IPS-15b (cell line): ENCODE results near the gene DLGAP5.

Experiments used
- H3K27me3 ChIP-seq: one replicate; pipeline ENCODE4 v1.6.1; 2013; ENCODE audit warnings: low read length; ENCODE audit not compliant: control insufficient read depth, insufficient read depth
- H3K36me3 ChIP-seq: one replicate; pipeline ENCODE4 v1.6.1; 2013; ENCODE audit warnings: low read length; ENCODE audit not compliant: control insufficient read depth, insufficient read depth
- H3K4me1 ChIP-seq: one replicate; pipeline ENCODE4 v1.6.1; 2013; ENCODE audit warnings: mild to moderate bottlenecking, low read length; ENCODE audit not compliant: control insufficient read depth, insufficient read depth
- H3K4me3 ChIP-seq: one replicate; pipeline ENCODE4 v1.5.1; 2013; ENCODE audit warnings: low read depth, low read length
- H3K9ac ChIP-seq: one replicate; pipeline ENCODE4 v1.6.1; 2013; ENCODE audit warnings: low read depth, mild to moderate bottlenecking, low read length
- H3K9me3 ChIP-seq: one replicate; pipeline ENCODE4 v1.6.1; 2013; ENCODE audit warnings: mild to moderate bottlenecking, low read length; ENCODE audit not compliant: control insufficient read depth, insufficient read depth

DLGAP5 gene

GRCh38 chr14:55126034-55126433, 65.4 kb downstream of the DLGAP5 start:
- Histone ChIP-seq H3K9me3 (no peaks in the 10 kb centered on the region), H3K4me1 (no peaks in the 10 kb centered on the region), H3K36me3 (no peaks in the 10 kb centered on the region)

GRCh38 chr14:55125403-55125802, 66.0 kb downstream of the DLGAP5 start:
- Histone ChIP-seq H3K27me3 (peaks cover 35% of the 10 kb centered on the region), H3K36me3 (no peaks in the 10 kb centered on the region), H3K9me3 (no peaks in the 10 kb centered on the region), H3K9ac (no peak overlapping the region), H3K4me1 (no peaks in the 10 kb centered on the region), H3K4me3 (no peak overlapping the region)

More at GRCh38 chr14:55126034-55126433, 65.4 kb downstream of the DLGAP5 start:
- no peak overlapping the region for H3K4me3 ChIP-seq
- H3K9ac ChIP-seq = no peak overlapping the region
- peaks cover 39% of the 10 kb centered on the region for H3K27me3 ChIP-seq

- Histone ChIP-seq H3K9ac (no peak overlapping the region), H3K27me3 (peaks cover 33% of the 10 kb centered on the region), H3K36me3 (no peaks in the 10 kb centered on the region), H3K9me3 (no peaks in the 10 kb centered on the region), H3K4me1 (no peaks in the 10 kb centered on the region), H3K4me3 (no peak overlapping the region)
Measured at GRCh38 chr14:55124774-55125386, 66.5 kb downstream of the DLGAP5 start.

GRCh38 chr14:55123852-55124639, 67.3 kb downstream of the DLGAP5 start:
- H3K36me3 ChIP-seq = no peaks in the 10 kb centered on the region
- H3K4me1 ChIP-seq = no peaks in the 10 kb centered on the region
- H3K27me3 ChIP-seq = peaks cover 28% of the 10 kb centered on the region
- no peak overlapping the region for H3K9ac ChIP-seq
- H3K4me3 ChIP-seq = no peak overlapping the region
- H3K9me3 ChIP-seq = no peaks in the 10 kb centered on the region

- Histone ChIP-seq H3K4me3 (no peak overlapping the region), H3K4me1 (no peaks in the 10 kb centered on the region), H3K36me3 (no peaks in the 10 kb centered on the region), H3K9ac (no peak overlapping the region), H3K27me3 (peaks cover 21% of the 10 kb centered on the region), H3K9me3 (no peaks in the 10 kb centered on the region)
Measured at GRCh38 chr14:55123101-55123500, 68.3 kb downstream of the DLGAP5 start.

GRCh38 chr14:55122440-55122986, 68.9 kb downstream of the DLGAP5 start:
- Histone ChIP-seq H3K4me1 (no peaks in the 10 kb centered on the region), H3K36me3 (no peaks in the 10 kb centered on the region), H3K9ac (no peak overlapping the region), H3K9me3 (no peaks in the 10 kb centered on the region), H3K27me3 (peaks cover 16% of the 10 kb centered on the region), H3K4me3 (no peak overlapping the region)

GRCh38 chr14:55121628-55122439, 69.6 kb downstream of the DLGAP5 start:
- Histone ChIP-seq H3K4me3 (no peak overlapping the region), H3K9me3 (no peaks in the 10 kb centered on the region), H3K27me3 (peaks cover 9% of the 10 kb centered on the region), H3K9ac (no peak overlapping the region), H3K4me1 (no peaks in the 10 kb centered on the region), H3K36me3 (no peaks in the 10 kb centered on the region)

- Histone ChIP-seq H3K36me3 (no peaks in the 10 kb centered on the region), H3K4me3 (no peak overlapping the region), H3K9ac (no peak overlapping the region), H3K4me1 (no peaks in the 10 kb centered on the region), H3K27me3 (peaks cover 4% of the 10 kb centered on the region), H3K9me3 (no peaks in the 10 kb centered on the region)
Measured at GRCh38 chr14:55120571-55121495, 70.6 kb downstream of the DLGAP5 start.

GRCh38 chr14:55118761-55119160, 72.6 kb downstream of the DLGAP5 start:
- no peaks in the 10 kb centered on the region for H3K4me1 ChIP-seq
- H3K9me3 ChIP-seq = no peaks in the 10 kb centered on the region

GRCh38 chr14:55117803-55118441, 73.5 kb downstream of the DLGAP5 start:
- H3K4me1 ChIP-seq = no peaks in the 10 kb centered on the region
- no peak overlapping the region for H3K9ac ChIP-seq
- no peak overlapping the region for H3K4me3 ChIP-seq
- H3K9me3 ChIP-seq = no peaks in the 10 kb centered on the region
- no peaks in the 10 kb centered on the region for H3K36me3 ChIP-seq
- H3K27me3 ChIP-seq = peaks cover 4% of the 10 kb centered on the region

More at GRCh38 chr14:55118761-55119160, 72.6 kb downstream of the DLGAP5 start:
- H3K27me3 ChIP-seq = peaks cover 4% of the 10 kb centered on the region
- no peaks in the 10 kb centered on the region for H3K36me3 ChIP-seq
- no peak overlapping the region for H3K4me3 ChIP-seq
- H3K9ac ChIP-seq = no peak overlapping the region
